NCI-H460 (cell line): Measurements from ENCODE around the gene ENPP3. TPM values are rescaled to one million over a fixed set of nuclear protein-coding genes. Genes with fewer than 3 reads are reported as not detected.

Source experiments
- DNase-seq: peaks from one replicate; pipeline ENCODE4 v3.0.0-alpha.2; 2016; ENCODE audit warnings: low read depth; ENCODE audit errors: extremely low read depth
- total RNA-seq: library from RNA; depleted of rRNA; stranded (reverse); fragments of >200 nt; shearing (Covaris generic); gene quantifications from 2 replicates; pipeline ENCODE4 v1.2.3, GENCODE V29; 2014

The ENPP3 gene
- total RNA-seq, 1 experiment from 2014 or later, result 0.12 TPM

DNA sequence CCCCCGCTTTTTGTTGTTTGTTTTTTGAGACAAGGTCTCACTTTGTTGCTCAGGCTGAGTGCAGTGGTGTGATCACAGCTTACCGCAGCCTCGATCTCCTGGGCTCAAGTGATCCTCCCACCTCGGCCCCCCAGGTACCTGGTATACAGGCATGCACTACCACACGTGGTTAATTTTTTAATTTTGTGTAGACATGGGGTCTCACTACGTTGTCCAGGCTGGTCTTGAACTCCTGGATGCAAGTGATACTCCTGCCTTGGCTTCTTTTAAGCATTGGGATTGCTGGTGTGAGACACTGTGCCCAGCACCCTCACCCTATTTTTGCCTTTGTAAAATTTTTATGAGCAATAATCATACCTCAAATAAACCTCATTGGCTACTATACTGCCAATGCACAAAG, 5.5 kb downstream of the ENPP3 start:
- DNase-seq, result no peak

DNA sequence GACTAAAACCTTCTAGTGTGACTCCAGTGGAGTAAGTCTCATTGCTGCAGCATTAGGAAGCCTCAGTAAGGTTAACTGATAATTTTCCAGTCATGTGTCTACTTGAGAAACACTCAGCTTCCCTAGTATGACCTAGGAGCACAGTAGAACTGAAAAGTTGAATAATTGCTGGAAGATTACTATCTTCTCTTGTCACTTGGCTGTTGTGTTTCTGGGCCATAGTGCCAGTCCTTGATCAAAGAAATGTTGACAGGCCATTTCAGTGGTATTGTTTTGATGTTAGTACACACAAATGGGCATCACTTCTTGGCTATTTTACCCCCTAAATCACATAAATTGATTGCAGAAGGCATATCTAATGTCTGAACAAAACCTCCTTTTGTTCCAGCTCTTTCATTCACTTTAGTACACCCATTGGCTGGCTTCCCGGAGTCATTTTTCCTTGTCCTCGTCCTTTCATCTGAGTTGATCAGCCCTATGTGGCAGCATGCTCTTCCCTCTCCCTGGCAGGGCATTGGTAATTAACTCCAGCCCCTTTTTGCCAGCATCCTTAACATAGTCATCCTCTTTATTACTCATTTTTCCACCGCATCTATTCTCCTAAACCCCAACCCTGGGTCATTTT, 6.0 kb downstream of the ENPP3 start:
- DNase-seq, result no peak

DNA sequence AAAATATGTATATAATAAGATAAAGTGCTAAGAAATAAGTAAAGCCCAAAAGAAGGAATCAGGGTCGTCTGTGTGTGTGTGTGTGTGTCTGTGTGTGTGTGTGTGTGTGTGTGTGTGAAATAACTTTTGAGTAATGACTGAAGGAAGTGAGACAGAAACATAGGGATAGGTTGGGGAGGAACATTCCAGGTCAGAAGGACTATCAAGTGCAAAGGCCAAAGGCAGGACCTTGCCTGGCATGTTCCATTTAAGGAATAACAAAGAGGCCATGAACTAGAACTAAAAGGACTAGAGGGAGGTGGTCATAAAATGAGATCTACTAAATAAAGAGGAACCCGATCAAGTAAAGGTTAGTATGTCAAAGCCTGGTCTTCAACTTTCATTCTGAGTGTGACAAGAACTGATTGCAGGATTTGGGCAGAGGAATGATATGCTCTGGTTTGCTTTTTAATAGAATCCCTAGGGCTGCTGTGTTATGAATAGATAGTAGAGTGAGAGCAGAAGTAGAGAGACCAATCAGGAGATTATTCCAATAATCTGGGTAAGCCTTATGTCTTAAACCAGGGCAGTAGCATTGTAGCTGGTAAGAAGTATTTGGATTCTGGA, 6.9 kb downstream of the ENPP3 start:
- DNase-seq, result no peak

DNA sequence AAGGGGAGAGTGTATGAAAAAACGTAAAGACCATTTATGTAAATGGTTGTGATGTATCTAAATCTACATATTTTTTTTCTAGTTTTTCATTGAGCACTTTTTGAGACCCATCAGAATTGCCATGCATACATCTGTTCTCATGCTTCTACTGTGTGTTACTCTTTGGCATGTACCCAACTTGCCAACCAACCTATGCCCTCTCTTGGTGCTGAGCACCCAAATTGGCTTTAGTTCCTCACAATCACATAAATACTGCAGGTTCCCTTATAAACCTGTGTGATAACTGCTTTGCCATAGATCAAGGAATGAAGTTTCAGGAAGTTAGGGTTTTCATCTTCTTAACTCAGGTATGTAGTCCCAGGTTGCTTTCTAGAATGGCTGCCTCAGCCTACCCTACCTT, 7.8 kb downstream of the ENPP3 start:
- DNase-seq, result no peak

DNA sequence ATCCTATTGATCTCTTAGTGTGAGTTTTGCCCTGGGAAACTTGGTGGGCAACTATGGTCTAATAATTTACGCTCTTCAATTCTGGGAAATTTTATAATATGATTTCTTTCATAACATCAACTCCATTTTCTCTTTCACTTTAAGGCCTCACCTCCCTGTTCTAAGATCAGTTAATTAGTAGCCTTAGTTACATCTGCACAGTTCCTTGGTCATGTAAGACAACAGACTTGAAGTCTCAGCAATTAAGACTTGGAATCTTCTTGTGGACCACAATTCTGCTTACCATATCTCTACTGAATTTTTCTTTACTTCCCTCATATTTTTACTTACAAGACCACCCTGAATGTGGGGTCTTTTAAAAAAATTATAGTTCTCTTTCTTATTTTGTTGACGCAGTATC, 8.7 kb downstream of the ENPP3 start:
- DNase-seq, result no peak

DNA sequence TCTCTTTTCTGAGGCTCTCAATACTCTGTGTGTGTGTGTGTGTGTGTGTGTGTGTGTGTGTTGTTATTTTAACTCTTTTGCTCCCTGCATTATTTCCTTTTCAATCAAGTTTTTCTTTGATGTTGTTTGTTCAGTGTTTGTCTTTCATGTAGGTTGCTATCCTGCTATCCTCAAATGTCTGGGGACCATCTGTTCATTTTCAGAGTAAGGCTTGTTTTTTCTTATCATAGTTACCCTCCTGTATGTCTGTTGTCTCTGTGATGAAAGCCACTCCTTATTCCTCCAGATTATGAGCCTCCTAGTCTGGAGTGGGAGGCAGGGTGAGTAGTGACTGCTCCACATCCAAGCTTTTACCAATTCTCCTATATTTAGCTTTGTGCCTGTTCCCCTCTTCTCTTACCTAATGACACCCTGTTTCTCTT, 9.2 kb downstream of the ENPP3 start:
- no peak for DNase-seq

DNA sequence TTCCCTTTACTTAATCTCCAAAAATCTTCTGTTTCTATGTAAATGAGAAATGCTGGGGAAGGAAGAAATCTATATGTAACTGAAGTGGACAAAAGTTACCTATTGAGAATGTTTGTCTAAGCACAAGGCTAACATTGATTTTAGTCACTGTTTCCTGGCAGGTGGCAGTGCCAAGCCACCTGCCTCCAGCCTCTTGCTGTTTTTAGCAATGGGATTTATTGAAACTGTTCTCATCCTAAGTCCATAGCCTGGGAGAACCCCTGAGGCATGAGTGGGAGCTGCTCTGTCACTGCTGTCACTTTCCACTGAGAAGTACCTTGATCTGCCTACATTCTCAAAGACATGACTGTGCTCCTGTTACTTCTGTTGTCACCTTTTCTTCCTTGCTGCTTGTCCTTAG, 14.7 kb downstream of the ENPP3 start:
- no peak for DNase-seq

DNA sequence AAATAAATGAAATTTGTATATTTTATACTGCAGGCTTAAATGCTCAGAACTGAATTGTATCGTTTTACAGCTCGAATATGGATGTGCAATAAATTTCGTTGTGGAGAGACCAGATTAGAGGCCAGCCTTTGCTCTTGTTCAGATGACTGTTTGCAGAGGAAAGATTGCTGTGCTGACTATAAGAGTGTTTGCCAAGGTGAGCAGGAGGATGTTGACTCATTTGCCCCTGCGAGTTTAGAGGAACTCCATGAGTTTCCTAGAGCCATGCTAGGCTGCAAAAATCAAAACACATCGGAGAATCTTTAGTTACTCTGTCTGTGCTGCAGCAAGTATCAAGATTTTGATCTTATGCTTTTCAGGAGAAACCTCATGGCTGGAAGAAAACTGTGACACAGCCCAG, 15.4 kb downstream of the ENPP3 start:
- DNase-seq, result no peak

DNA sequence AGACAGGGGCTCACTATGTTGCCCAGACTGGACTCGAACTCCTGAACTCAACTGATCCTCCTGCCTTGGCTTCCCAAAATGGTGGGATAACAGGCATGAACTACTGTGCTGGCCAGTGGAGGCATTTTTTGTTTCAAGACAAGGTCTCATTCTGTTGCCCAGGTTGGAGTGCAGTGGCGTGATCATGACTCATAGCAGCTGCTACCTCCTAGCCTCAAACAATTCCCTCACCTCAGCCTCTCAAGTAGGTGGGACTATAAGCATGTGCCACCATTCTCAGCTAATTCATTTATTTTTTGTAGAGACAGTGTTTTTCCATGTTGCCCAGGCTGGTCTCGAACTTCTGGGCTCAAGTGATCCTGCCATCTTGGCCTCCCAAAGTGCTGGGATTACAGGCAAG, 17.2 kb downstream of the ENPP3 start:
- no peak for DNase-seq

DNA sequence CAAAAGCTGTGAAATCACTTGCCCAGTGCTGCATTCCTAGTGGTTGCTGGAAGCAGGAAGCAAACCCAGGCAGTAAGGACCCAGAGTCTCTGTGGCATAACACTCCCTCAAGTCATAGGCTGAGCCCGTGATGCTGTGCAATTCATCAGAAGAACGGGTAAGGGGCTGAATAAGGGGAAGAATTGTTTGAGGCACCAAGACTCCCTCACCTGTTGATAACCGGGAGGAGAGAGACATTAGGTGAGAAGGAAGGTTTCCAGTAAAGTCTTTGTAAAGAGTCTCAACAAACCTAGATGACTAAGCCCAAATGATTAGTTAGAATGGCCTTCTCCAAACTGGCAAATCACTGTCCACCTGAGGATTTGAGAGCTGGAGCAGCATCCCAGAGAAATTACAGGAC, 18.3 kb downstream of the ENPP3 start:
- no peak for DNase-seq

DNA sequence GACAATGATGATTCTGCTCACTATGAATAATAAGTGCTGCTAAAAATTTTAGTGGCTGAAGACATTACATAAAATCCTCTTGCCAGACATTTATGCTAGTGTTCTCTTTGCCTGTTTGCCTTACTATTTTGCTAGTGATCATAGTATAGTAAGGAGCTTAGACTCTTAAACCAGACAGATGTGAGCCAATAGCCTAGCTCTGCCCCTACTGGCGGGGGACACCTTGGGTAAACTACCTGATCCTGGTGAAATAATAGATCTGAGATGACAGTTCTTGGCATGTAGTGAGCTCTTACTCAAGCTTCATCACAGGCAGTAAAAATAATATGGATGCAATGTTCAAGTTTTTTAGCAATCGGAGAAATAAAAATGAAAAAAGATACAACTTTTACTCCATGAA, 18.8 kb downstream of the ENPP3 start:
- no peak for DNase-seq

DNA sequence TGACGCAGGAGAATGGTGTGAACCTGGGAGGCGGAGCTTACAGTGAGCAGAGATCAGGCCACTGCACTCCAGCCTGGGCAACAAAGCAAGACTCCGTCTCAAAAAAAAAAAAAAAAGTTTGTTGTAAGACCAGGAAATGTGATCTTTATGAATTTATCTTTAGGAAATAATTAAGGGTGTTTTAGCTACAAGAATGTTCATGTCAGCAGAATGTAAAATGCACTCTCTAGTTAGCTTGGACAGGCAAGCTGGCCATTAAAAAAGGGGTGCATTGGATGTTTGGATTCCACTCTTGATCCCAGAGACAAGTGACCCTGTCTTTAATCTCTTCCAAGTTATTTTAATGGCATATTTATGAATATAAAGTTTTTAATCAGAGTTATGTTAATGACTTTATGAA, 19.6 kb downstream of the ENPP3 start:
- no peak for DNase-seq

DNA sequence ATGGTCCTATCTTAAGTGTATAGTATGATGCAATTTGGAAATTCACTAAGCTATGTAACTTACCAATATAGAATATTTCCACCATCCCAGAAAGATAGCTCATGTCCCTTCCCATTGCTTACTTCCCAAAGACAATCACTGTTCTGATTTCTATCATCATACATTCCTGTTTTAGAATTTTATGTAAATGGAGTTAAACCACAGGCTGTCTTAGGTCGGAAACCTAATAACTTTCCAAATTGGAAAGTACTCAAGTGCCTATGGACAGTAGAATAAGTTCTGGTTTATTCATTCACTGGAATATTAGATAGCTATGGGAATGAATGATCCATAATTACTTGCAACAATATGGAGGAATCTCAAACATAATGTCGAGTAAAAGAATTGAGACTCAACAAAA, 20.1 kb downstream of the ENPP3 start:
- DNase-seq, result no peak

DNA sequence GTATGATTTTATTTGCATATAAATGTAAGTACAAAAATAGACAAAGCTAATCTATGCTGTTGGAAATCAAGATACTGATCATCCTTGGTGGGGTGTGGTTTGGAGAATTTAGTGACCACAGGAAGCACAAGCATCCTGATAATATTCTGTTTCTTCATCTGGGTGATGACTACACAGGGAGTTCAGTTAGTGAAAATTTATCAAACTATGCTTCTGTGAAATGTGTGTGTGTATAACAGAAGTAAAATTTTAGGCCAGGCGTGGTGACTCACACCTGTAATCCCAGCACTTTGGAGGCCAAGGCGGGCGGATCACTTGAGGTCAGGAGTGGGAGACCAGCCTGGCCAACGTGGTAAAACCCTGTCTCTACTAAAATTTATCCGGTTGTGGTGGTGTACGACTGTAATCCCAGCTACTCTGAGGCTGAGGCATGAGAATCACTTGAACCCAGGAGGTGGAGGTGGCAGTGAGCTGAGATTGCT, 20.6 kb downstream of the ENPP3 start:
- DNase-seq, result no peak

DNA sequence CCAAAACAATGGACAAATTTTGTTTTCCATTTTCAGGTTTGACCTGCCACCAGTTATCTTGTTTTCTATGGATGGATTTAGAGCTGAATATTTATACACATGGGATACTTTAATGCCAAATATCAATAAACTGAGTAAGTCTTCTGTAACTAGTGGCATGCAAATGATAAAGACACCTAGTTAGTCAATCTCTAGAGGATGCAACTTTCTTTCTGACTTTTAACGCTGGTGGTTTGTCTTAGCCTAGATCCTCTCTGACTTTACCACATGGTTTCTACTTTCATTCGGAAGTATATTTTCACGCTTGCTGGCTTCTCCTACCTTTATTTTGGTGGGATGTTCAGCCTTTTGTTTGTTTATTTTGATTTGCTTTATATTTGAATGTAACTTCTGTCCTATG, 21.2 kb downstream of the ENPP3 start:
- no peak for DNase-seq

DNA sequence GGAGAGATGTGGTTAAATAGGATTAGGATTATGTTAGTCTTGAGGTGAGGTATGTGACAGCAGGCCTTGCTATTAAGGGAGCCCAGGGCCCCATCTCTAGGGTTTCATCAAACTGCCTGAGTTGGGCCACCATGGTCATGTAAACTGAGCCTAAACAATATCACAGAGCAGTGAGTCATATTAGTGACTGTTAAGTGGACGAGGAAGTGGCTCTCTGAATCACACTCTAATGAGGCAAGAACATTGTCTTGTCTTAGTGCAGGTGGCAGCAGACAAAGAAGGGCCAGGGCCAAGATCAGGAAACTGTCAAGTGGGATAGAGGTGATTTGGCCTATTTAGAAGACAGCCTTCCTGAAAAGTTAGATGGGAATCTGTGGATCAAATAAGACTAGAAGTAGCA, 23.1 kb downstream of the ENPP3 start:
- no peak for DNase-seq

DNA sequence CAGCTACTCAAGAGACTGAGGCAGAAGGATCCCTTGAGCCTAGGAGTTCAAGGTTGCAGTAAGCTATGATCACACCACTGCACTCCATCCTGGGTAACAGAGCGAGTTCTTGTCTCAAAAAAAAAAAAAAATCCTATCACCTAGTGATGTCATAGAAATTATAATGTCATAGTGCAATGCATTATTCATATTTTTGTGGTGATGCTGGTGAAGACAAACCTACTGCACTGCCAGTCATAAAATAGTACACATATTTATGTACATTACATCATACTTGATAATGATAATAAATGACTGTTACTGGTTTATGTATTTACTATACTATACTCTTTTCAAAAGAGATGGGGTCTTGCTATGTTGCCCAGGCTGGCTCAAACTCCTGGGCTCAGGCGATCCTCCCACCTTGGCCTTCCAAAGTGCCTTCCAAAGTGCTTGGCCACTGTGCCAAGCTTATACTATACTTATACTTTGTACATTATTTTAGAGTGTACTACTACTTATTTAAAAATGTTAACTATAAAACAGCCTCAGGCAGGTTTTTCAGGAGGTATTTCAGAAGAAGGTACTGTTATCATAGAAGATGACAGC, 26.6 kb downstream of the ENPP3 start:
- no peak for DNase-seq

DNA sequence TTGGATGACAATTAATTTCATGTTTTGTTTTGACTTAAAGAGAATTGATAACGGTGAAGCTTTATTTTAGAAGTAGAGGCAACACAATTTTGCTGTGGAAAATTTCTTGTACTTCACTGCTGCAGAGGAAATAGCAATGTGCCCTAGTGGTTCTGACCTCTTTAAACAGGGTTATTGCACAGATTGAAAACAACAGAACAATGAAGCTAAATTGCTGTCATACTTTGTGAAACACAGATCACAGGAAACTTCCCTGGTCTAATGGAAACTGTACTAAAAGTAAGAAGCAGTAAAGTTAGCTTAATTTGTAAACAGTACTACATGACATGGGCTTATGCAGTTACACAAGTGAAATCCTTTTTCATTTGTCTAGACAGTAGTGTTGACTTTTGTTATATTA, 32.8 kb downstream of the ENPP3 start:
- no peak for DNase-seq

DNA sequence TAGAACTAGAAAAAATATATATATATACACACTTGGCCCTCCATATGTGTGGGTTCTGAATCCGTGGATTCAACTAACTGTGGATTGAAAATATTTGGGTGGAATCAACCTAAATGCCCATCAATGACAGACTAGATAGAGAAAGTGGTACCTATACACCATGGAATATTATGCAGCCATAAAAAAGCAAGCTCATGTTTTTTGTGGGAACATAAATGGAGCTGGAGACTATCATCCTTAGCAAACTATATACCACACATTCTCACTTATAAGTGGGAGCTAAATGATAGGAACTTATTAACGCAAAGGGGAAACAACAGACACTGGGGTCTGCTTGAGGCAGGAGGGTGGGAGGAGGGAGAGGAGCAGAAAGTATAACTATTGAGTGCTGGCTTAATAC, 36.1 kb downstream of the ENPP3 start:
- DNase-seq, result no peak

DNA sequence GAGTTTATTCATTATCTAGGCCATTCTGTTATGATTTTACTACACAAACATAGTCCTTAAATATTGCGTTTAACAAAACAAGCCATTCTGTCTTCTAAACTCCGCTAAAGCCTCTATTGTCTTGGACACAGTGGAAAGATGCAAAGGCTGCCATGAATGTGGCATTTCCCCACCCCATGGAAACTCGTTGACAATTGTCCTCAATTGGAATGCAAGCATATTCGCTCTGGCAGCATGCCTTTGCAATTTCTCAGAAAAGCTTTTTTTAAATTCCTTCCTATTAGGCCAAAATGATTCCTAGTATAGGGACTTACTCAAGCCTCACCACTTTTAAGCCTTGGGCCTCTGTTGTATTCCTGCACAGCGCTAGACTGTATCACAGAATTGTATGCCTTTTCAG, 41.3 kb downstream of the ENPP3 start:
- DNase-seq, result no peak

DNA sequence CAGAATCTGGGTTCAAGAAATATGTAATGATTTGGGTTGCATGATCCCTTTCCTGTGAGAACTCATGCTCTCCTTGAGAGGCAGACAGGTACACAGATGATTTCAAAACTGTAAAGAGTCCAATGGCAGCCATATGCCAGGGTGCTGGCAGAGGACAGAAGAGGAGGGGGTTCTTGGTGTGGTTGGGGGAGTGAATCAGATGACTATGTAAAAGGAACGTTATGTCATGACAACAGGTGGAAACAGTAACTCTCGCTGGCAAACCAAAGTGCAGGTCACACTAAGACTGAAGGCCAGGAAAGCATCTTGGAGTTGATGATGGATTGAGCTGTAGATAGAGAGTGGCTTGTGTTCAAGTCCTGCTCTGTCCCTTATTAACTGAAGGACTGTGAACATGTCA, 43.8 kb downstream of the ENPP3 start:
- DNase-seq, result no peak

DNA sequence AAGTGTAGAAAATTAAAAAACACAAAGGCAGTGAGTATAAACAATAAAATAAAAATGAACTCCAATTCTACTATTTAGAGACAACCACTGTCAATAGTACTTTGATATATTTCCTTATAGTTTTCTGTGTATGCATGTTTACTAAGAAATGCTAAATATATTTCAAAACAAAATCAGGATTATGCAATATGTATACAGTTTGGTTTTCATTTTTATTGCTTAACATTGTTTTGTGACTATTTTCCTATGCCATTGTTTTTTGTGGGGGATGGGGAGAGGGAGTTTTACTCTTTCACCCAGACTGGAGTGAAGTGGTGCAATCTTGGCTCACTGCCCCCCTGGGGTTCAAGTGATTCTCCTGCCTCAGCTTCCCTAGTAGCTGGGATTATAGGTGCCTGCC, 44.5 kb downstream of the ENPP3 start:
- no peak for DNase-seq

DNA sequence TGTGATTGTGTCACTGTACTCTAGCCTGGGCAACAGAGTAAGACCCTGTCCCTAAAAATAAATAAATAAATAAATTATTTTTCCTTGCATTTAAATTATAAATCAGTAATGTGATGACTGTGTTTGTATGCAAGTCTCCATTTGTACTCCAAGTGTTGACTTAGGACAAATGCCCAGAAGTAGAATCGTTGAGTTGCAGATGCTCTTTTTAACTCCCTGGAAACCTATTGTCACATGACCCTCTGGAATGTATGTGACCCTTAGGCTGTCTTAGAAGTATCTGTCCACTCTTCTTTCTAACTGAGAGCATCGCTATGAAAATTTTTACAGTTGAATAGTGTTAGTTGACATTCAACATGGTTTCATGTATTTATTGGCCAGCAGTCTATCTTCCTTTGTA, 45.3 kb downstream of the ENPP3 start:
- DNase-seq, result no peak
